ENCODE data around the gene LIMK2. TPM values are rescaled to one million over a fixed set of nuclear protein-coding genes. Genes with fewer than 3 reads are reported as not detected.
"Not testable (repeated sequence)": the region's sequence is repeated elsewhere in the genome, so short reads cannot be mapped to it uniquely, and the experiment has no call there.

LIMK2 gene
- polyA plus RNA-seq, 2 donors = 43.5 to 57.4 TPM

GRCh38 chr22:31210556-31211421 is 1.3 kb upstream of the LIMK2 start:
- Histone ChIP-seq H3K4me3 (ENCODE audit: low read depth in 1 of 2, low read length in 2 of 2) (no peak overlapping the region), H3K36me3 (ENCODE audit: control insufficient read depth in 2 of 2, insufficient read depth in 2 of 2, low read length in 1 of 2) (no peaks in the 10 kb centered on the region)
- 59 to 65% methylated on average over 8 of the region's 8 CpGs for WGBS, 2 donors

GRCh38 chr22:31211482-31211861 is 626 bp upstream of the LIMK2 start:
- H3K4me1 ChIP-seq (ENCODE audit: control insufficient read depth in 2 of 2, insufficient read depth in 2 of 2, low read length in 1 of 2) = peaks cover 4 to 13% of the 10 kb centered on the region in 2 donors

More at GRCh38 chr22:31210556-31211421, 1.3 kb upstream of the LIMK2 start:
- Histone ChIP-seq H3K9me3 (ENCODE audit: control insufficient read depth in 2 of 2, insufficient read depth in 1 of 2, low read depth in 1 of 2, low read length in 1 of 2) (no peaks in the 10 kb centered on the region), H3K4me1 (ENCODE audit: control insufficient read depth in 2 of 2, insufficient read depth in 2 of 2, low read length in 1 of 2) (peaks cover 4 to 12% of the 10 kb centered on the region in 2 donors), H3K27me3 (ENCODE audit: control insufficient read depth in 1 of 2, insufficient read depth in 2 of 2, low read length in 2 of 2) (no peaks in the 10 kb centered on the region), H3K27ac (ENCODE audit: low read depth in 2 of 2, low read length in 1 of 2) (peak overlapping the region; percentile 40 to 68)

DNA sequence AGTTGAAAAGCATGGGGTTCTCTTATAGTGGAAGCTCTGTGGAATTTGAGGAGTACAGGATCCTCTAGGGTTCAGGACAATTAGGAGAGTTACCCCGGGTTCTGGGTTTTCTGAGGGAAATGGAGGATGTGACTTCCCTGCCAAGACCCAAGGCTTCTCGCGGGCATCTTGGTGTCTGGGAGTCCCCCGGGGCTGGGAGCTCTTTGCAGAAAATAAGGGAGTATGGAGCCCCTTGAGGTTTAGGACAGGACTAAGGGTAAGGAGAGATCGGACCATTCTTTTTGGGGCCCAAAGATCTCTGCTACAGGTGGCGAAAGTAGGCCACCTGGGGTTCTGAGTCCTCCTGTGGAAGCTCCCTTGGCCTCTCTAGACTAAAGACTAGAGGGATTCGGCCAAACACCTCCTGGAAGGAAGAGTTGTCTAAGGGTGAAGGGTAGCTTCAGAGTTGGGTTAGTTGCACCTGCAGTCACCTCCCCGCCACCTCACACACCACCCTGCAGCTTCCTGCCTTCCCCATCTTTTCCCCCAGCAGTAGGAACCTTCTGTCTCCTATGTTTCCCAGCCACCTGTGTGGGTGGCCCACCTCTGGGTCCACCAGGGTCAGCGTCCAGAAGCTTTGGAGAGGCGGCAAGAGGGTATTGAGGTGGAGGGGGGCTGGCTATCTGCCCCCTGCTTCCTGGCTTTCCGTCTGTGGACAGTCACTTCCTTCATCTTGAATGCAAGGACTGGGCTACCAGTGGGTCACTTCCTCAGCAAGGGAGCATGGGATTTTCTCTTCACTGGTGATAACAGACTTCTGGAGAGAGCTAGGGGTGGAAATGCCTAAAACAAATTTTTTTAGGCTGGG is 908 bp downstream of the LIMK2 start:
- H3K27me3 ChIP-seq (ENCODE audit: control insufficient read depth in 1 of 2, insufficient read depth in 2 of 2, low read length in 2 of 2) = no peaks in the 10 kb centered on the region
- peak overlapping the region; percentile 71 to 80 for H3K4me3 ChIP-seq (ENCODE audit: low read depth in 1 of 2, low read length in 2 of 2)
- peaks cover 4 to 11% of the 10 kb centered on the region in 2 donors for H3K4me1 ChIP-seq (ENCODE audit: control insufficient read depth in 2 of 2, insufficient read depth in 2 of 2, low read length in 1 of 2)
- WGBS, 2 donors = 32 to 42% methylated on average over 11 of the region's 11 CpGs
- H3K9me3 ChIP-seq (ENCODE audit: control insufficient read depth in 2 of 2, insufficient read depth in 1 of 2, low read depth in 1 of 2, low read length in 1 of 2) = no peaks in the 10 kb centered on the region
- H3K36me3 ChIP-seq (ENCODE audit: control insufficient read depth in 2 of 2, insufficient read depth in 2 of 2, low read length in 1 of 2) = no peaks in the 10 kb centered on the region
- peak overlapping the region; percentile 7 to 72 for H3K27ac ChIP-seq (ENCODE audit: low read depth in 2 of 2, low read length in 1 of 2)

More at GRCh38 chr22:31211482-31211861, 626 bp upstream of the LIMK2 start:
- 79 to 80% methylated on average over 7 of the region's 7 CpGs for WGBS, 2 donors
- Histone ChIP-seq H3K4me3 (ENCODE audit: low read depth in 1 of 2, low read length in 2 of 2) (no peak overlapping the region), H3K9me3 (ENCODE audit: control insufficient read depth in 2 of 2, insufficient read depth in 1 of 2, low read depth in 1 of 2, low read length in 1 of 2) (no peaks in the 10 kb centered on the region), H3K36me3 (ENCODE audit: control insufficient read depth in 2 of 2, insufficient read depth in 2 of 2, low read length in 1 of 2) (no peaks in the 10 kb centered on the region), H3K27ac (ENCODE audit: low read depth in 2 of 2, low read length in 1 of 2) (peak overlapping the region; percentile 14 to 68), H3K27me3 (ENCODE audit: control insufficient read depth in 1 of 2, insufficient read depth in 2 of 2, low read length in 2 of 2) (no peaks in the 10 kb centered on the region)

DNA sequence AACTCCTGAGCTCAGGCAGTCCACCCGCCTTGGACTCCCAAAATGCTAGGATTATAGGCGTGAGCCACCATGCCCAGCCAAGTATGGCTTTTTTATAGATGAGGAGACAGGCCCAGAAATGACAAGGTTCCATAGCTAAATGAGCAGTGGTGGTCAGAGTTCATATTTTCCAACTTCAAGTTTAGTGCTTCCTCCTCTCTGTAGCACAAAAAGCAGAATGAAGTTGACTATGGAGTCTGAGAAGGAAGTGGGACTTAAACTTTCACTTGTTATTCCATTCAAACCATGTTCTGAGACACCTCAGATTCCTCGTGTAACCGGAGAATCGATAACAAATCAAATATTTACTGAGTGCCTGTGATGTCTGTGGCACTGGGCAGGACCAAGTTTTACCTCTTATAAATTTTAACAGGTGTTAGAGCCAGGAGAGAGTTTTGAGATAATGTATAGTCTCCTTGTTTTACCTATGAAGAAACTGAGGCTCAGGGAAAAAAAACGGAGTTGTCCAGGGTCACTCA is 3.0 kb downstream of the LIMK2 start:
- H3K4me3 ChIP-seq (ENCODE audit: low read depth in 1 of 2, low read length in 2 of 2) = no peak overlapping the region
- no peak overlapping the region for H3K27ac ChIP-seq (ENCODE audit: low read depth in 2 of 2, low read length in 1 of 2)
- H3K27me3 ChIP-seq (ENCODE audit: control insufficient read depth in 1 of 2, insufficient read depth in 2 of 2, low read length in 2 of 2) = no peaks in the 10 kb centered on the region
- H3K9me3 ChIP-seq (ENCODE audit: control insufficient read depth in 2 of 2, insufficient read depth in 1 of 2, low read depth in 1 of 2, low read length in 1 of 2) = no peaks in the 10 kb centered on the region
- no peaks in the 10 kb centered on the region for H3K36me3 ChIP-seq (ENCODE audit: control insufficient read depth in 2 of 2, insufficient read depth in 2 of 2, low read length in 1 of 2)
- H3K4me1 ChIP-seq (ENCODE audit: control insufficient read depth in 2 of 2, insufficient read depth in 2 of 2, low read length in 1 of 2) = peaks cover 4 to 13% of the 10 kb centered on the region in 2 donors
- WGBS, 2 donors = 69 to 91% methylated on average over 6 of the region's 6 CpGs

DNA sequence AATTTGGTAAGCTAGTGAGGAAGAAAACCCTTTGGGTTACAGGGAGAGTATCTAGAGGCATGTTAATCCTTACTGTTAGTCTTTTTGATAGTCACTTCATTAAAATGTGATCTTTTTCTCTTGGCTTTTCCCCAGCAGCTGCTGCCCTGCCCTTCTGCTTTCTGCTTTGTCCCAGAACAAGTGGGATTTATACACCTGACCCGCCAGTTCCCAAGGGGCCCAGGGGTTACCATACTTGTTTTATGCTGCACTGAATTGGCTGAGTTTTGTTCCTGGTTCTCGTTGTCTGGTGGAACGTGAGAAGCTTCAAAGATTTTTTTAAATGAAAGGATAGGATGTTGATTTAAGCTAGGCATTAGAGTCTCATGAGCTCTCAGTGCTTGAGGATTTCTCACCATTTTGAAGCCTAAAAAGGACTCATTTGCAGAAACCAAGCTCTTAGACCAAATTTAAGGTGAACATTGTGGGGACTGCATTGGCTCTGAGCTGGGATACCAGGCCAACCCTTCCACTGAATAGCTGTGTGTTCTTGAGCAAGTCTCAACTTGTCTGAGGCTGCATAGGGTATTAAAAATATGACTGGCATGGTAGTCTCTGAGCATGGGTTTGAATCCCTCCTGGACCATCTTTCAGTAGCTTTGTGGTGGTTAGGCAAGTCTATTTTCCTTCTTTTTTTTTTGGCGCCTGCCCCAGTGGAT is 6.6 kb downstream of the LIMK2 start:
- Histone ChIP-seq H3K4me1 (ENCODE audit: control insufficient read depth in 2 of 2, insufficient read depth in 2 of 2, low read length in 1 of 2) (peaks cover 0 to 6% of the 10 kb centered on the region in 2 donors), H3K27me3 (ENCODE audit: control insufficient read depth in 1 of 2, insufficient read depth in 2 of 2, low read length in 2 of 2) (no peaks in the 10 kb centered on the region), H3K4me3 (ENCODE audit: low read depth in 1 of 2, low read length in 2 of 2) (no peak overlapping the region), H3K9me3 (ENCODE audit: control insufficient read depth in 2 of 2, insufficient read depth in 1 of 2, low read depth in 1 of 2, low read length in 1 of 2) (no peaks in the 10 kb centered on the region), H3K27ac (ENCODE audit: low read depth in 2 of 2, low read length in 1 of 2) (peak overlapping the region; percentile 72 to 80), H3K36me3 (ENCODE audit: control insufficient read depth in 2 of 2, insufficient read depth in 2 of 2, low read length in 1 of 2) (no peaks in the 10 kb centered on the region)
- WGBS, 2 donors = 48% methylated on average over 4 of the region's 4 CpGs

DNA sequence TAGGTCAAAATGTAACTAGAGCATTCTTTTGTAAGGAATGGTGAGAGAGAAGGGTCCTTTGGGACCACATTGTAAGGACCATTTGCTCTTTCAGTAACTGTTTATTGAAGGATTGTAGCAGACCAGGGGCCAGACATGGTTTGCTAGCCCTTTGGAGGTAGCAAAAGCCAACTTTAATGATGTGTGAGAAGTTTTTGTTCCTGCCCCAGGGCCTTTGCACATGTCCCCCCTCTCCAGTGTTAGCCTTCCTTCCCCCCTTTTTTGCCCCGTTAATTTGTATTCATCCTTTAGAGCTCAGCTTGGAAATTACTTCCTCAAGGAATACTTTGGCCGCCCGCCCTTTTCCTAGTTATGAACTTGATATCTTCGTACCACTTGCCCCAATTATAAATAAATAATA is 9.0 kb downstream of the LIMK2 start:
- no peaks in the 10 kb centered on the region for H3K9me3 ChIP-seq (ENCODE audit: control insufficient read depth in 2 of 2, insufficient read depth in 1 of 2, low read depth in 1 of 2, low read length in 1 of 2)
- H3K4me3 ChIP-seq (ENCODE audit: low read depth in 1 of 2, low read length in 2 of 2) = no peak overlapping the region
- WGBS, 2 donors = 75 to 95% methylated on average over 4 of the region's 4 CpGs
- no peak overlapping the region for H3K27ac ChIP-seq (ENCODE audit: low read depth in 2 of 2, low read length in 1 of 2)
- H3K4me1 ChIP-seq (ENCODE audit: control insufficient read depth in 2 of 2, insufficient read depth in 2 of 2, low read length in 1 of 2) = peaks cover 0 to 6% of the 10 kb centered on the region in 2 donors
- H3K36me3 ChIP-seq (ENCODE audit: control insufficient read depth in 2 of 2, insufficient read depth in 2 of 2, low read length in 1 of 2) = no peaks in the 10 kb centered on the region
- no peaks in the 10 kb centered on the region for H3K27me3 ChIP-seq (ENCODE audit: control insufficient read depth in 1 of 2, insufficient read depth in 2 of 2, low read length in 2 of 2)

DNA sequence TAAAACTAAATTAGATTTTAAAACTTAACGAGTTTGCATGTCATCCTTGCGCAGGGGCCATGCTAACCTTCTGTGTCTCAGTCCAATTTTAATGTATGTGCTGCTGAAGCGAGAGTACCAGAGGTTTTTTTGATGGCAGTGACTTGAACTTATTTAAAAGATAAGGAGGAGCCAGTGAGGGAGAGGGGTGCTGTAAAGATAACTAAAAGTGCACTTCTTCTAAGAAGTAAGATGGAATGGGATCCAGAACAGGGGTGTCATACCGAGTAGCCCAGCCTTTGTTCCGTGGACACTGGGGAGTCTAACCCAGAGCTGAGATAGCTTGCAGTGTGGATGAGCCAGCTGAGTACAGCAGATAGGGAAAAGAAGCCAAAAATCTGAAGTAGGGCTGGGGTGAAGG is 10.6 kb downstream of the LIMK2 start:
- peaks cover 0 to 2% of the 10 kb centered on the region in 2 donors for H3K36me3 ChIP-seq (ENCODE audit: control insufficient read depth in 2 of 2, insufficient read depth in 2 of 2, low read length in 1 of 2)
- H3K27me3 ChIP-seq (ENCODE audit: control insufficient read depth in 1 of 2, insufficient read depth in 2 of 2, low read length in 2 of 2) = no peaks in the 10 kb centered on the region
- no peak overlapping the region for H3K4me3 ChIP-seq (ENCODE audit: low read depth in 1 of 2, low read length in 2 of 2)
- 89 to 94% methylated on average over 5 of the region's 5 CpGs for WGBS, 2 donors
- no peaks in the 10 kb centered on the region for H3K9me3 ChIP-seq (ENCODE audit: control insufficient read depth in 2 of 2, insufficient read depth in 1 of 2, low read depth in 1 of 2, low read length in 1 of 2)
- H3K4me1 ChIP-seq (ENCODE audit: control insufficient read depth in 2 of 2, insufficient read depth in 2 of 2, low read length in 1 of 2) = peaks cover 0 to 3% of the 10 kb centered on the region in 2 donors
- H3K27ac ChIP-seq (ENCODE audit: low read depth in 2 of 2, low read length in 1 of 2) = no peak overlapping the region

DNA sequence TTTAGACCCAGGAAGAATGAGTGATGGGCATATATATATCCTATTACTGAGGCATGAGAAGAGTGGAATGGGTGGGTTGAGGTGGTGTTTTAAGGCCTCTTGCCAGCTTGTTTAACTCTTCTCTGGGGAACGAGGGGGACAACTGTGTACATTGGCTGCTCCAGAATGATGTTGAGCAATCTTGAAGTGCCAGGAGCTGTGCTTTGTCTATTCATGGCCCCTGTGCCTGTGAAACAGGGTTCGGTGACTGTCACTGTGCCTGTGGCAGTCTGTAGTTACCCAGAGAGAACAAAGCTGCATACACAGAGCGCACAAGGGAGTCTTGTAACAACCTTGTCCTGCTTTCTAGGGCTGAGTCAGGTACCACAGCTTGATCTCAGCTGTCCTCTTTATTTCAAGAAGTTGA is 11.7 kb downstream of the LIMK2 start:
- H3K4me3 ChIP-seq (ENCODE audit: low read depth in 1 of 2, low read length in 2 of 2) = no peak overlapping the region
- WGBS, 2 donors = 68 to 75% methylated on average over 3 of the region's 3 CpGs
- H3K9me3 ChIP-seq (ENCODE audit: control insufficient read depth in 2 of 2, insufficient read depth in 1 of 2, low read depth in 1 of 2, low read length in 1 of 2) = no peaks in the 10 kb centered on the region
- peaks cover 0 to 2% of the 10 kb centered on the region in 2 donors for H3K36me3 ChIP-seq (ENCODE audit: control insufficient read depth in 2 of 2, insufficient read depth in 2 of 2, low read length in 1 of 2)
- H3K27ac ChIP-seq (ENCODE audit: low read depth in 2 of 2, low read length in 1 of 2) = no peak overlapping the region
- no peaks in the 10 kb centered on the region for H3K27me3 ChIP-seq (ENCODE audit: control insufficient read depth in 1 of 2, insufficient read depth in 2 of 2, low read length in 2 of 2)
- peaks cover 0 to 3% of the 10 kb centered on the region in 2 donors for H3K4me1 ChIP-seq (ENCODE audit: control insufficient read depth in 2 of 2, insufficient read depth in 2 of 2, low read length in 1 of 2)

DNA sequence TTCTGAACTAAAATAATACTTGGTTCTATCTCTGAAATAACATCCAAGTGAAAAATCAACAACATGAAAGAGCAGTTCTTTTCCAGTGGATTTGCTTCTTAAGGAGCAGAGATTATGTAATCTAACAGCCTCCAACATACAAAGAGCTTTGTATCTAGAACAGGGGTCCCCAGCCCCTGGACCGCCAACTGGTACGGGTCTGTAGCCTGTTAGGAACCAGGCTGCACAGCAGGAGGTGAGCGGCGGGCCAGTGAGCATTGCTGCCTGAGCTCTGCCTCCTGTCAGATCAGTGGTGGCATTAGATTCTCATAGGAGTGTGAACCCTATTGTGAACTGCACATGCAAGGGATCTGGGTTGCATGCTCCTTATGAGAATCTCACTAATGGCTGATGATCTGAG is 12.6 kb downstream of the LIMK2 start:
- H3K9me3 ChIP-seq (ENCODE audit: control insufficient read depth in 2 of 2, insufficient read depth in 1 of 2, low read depth in 1 of 2, low read length in 1 of 2); H3K36me3 ChIP-seq (ENCODE audit: control insufficient read depth in 2 of 2, insufficient read depth in 2 of 2, low read length in 1 of 2); H3K27ac ChIP-seq (ENCODE audit: low read depth in 2 of 2, low read length in 1 of 2); H3K4me3 ChIP-seq (ENCODE audit: low read depth in 1 of 2, low read length in 2 of 2); H3K4me1 ChIP-seq (ENCODE audit: control insufficient read depth in 2 of 2, insufficient read depth in 2 of 2, low read length in 1 of 2); H3K27me3 ChIP-seq (ENCODE audit: control insufficient read depth in 1 of 2, insufficient read depth in 2 of 2, low read length in 2 of 2): not testable (repeated sequence)
- WGBS, 2 donors = 87 to 94% methylated on average over 4 of the region's 4 CpGs

All from esophagus (tissue), 2 donors.